Neural progenitor cell (in vitro differentiated cells): ENCODE measurements around the gene DPH1. TPM values are rescaled to one million over a fixed set of nuclear protein-coding genes. Genes with fewer than 3 reads are reported as not detected.

Experiments used
- DNase-seq: peaks from one replicate; pipeline ENCODE4 v3.0.0-alpha.2; 2016; ENCODE audit warnings: low spot score
- H2AFZ ChIP-seq: fragments of 200-600 bp; sonication (generic); replicated peaks from 2 replicates; pipeline ENCODE4 v1.6.1; 2016; ENCODE audit warnings: antibody characterized with exemption
- H3F3A ChIP-seq: fragments of 200-600 bp; sonication (generic); 2 replicates; pipeline ENCODE4 v1.6.1; 2016; ENCODE audit warnings: antibody characterized with exemption, low read depth
- H3K27ac ChIP-seq: fragments of 200-600 bp; sonication (generic); 2 replicates; pipeline ENCODE4 v1.5.1; 2016; ENCODE audit warnings: mild to moderate bottlenecking
- H3K27me3 ChIP-seq: fragments of 200-600 bp; sonication (generic); 2 replicates; pipeline ENCODE4 v1.6.1; 2016; ENCODE audit warnings: mild to moderate bottlenecking, moderate library complexity
- H3K36me3 ChIP-seq: fragments of 200-600 bp; sonication (generic); 2 replicates; pipeline ENCODE4 v1.5.1; 2016
- H3K4me1 ChIP-seq: fragments of 200-600 bp; sonication (generic); 2 replicates; pipeline ENCODE4 v1.6.1; 2016; ENCODE audit warnings: mixed run types
- H3K4me2 ChIP-seq: fragments of 200-600 bp; sonication (generic); 2 replicates; pipeline ENCODE4 v1.6.1; 2016
- H3K4me3 ChIP-seq: fragments of 200-600 bp; sonication (generic); 2 replicates; pipeline ENCODE4 v1.5.1; 2016
- H3K79me2 ChIP-seq: fragments of 200-600 bp; sonication (generic); 2 replicates; pipeline ENCODE4 v1.6.1; 2016; ENCODE audit warnings: low read depth
- H3K9ac ChIP-seq: fragments of 200-600 bp; sonication (generic); 2 replicates; pipeline ENCODE4 v1.6.1; 2016
- H3K9me3 ChIP-seq: fragments of 200-600 bp; sonication (generic); 2 replicates; pipeline ENCODE4 v1.5.1; 2016; ENCODE audit warnings: low read depth
- H4K20me1 ChIP-seq: fragments of 200-600 bp; sonication (generic); 2 replicates; pipeline ENCODE4 v1.6.1; 2016; ENCODE audit warnings: low read depth
- H3K27ac Mint-ChIP-seq: 3 replicates; pipeline ENCODE4 v1.8.0; 2021; ENCODE audit warnings: mixed read lengths
- H3K27me3 Mint-ChIP-seq: 2 replicates; pipeline ENCODE4 v1.8.0; 2022; ENCODE audit warnings: low read depth, mild to moderate bottlenecking, inconsistent platforms, moderate library complexity, mixed read lengths; ENCODE audit not compliant: insufficient read depth
- H3K36me3 Mint-ChIP-seq: 3 replicates; pipeline ENCODE4 v1.8.0; 2021; ENCODE audit warnings: mixed read lengths
- H3K4me1 Mint-ChIP-seq: 3 replicates; pipeline ENCODE4 v1.8.0; 2021; ENCODE audit warnings: mixed read lengths
- H3K4me3 Mint-ChIP-seq: 3 replicates; pipeline ENCODE4 v1.8.0; 2021; ENCODE audit warnings: mild to moderate bottlenecking, moderate library complexity, mixed read lengths
- H3K9me3 Mint-ChIP-seq: 3 replicates; pipeline ENCODE4 v1.8.0; 2020; ENCODE audit warnings: mixed read lengths
- CTCF ChIP-seq: fragments of 200-600 bp; sonication (generic); IDR thresholded peaks from 2 replicates; pipeline ENCODE4 v1.5.1; 2017; ENCODE audit warnings: antibody characterized with exemption, mild to moderate bottlenecking
- EZH2 ChIP-seq: fragments of 200-600 bp; sonication (generic); IDR thresholded peaks from 2 replicates; pipeline ENCODE4 v1.6.1; 2017; ENCODE audit warnings: antibody characterized with exemption, mild to moderate bottlenecking, moderate library complexity
- EZH2phosphoT487 ChIP-seq: fragments of 200-600 bp; sonication (generic); IDR thresholded peaks from 2 replicates; pipeline ENCODE4 v1.6.1; 2017; ENCODE audit warnings: antibody characterized with exemption
- total RNA-seq: library from RNA; depleted of rRNA; stranded (reverse); fragments of >200 nt; gene quantifications from 2 replicates; pipeline ENCODE4 v1.2.3, GENCODE V29; 2015; ENCODE audit warnings: low replicate concordance

Gene DPH1
- total RNA-seq, 1 donor from 2014 or later: 21.1 TPM

- Histone ChIP-seq H3K4me2 (no peak overlapping the region), H3K4me3 (no peak overlapping the region), H2AFZ (no peak overlapping the region), H3K27me3 (peaks cover 41% of the 10 kb centered on the region), H3K4me1 (no peaks in the 10 kb centered on the region), H3K9ac (no peak overlapping the region), H4K20me1 (peaks cover 52% of the 10 kb centered on the region), H3F3A (no peaks in the 10 kb centered on the region), H3K36me3 (no peaks in the 10 kb centered on the region), H3K27ac (no peak overlapping the region), H3K79me2 (no peaks in the 10 kb centered on the region), H3K9me3 (no peaks in the 10 kb centered on the region)
- Mint-ChIP-seq H3K9me3 (no peaks in the 10 kb centered on the region), H3K4me3 (no peak overlapping the region), H3K27ac (no peak overlapping the region), H3K36me3 (peaks cover 30% of the 10 kb centered on the region), H3K4me1 (peaks cover 43% of the 10 kb centered on the region), H3K27me3 (peaks cover 14% of the 10 kb centered on the region)
- DNase-seq: no peak
- TF ChIP-seq EZH2phosphoT487 (no peak), CTCF (no peak), EZH2 (no peak)
These were observed 33.6 kb downstream of the DPH1 start for GRCh38 chr17:2063261-2064146.

DNA sequence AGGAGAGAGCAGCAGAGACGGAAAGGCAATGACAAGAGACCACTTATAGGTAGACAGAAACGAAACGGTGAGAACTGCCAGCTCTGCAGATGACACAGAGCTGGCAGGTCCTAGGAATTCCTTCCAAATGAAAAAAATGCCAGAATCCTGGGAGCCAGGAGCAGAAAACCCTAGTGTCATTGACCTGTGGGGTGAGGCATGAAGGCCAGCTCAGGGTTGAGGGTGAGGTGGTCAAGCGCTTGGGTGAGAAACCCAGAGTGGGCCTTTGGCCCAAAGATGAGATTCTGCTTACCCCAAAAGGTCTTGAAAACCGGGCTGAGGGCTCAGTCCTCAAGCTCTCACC, 34.2 kb downstream of the DPH1 start:
- Mint-ChIP-seq H3K27me3 (peaks cover 14% of the 10 kb centered on the region), H3K27ac (no peak overlapping the region), H3K36me3 (peaks cover 36% of the 10 kb centered on the region), H3K9me3 (no peaks in the 10 kb centered on the region), H3K4me1 (peaks cover 48% of the 10 kb centered on the region), H3K4me3 (no peak overlapping the region)
- Histone ChIP-seq H3K27me3 (peaks cover 35% of the 10 kb centered on the region), H3K36me3 (no peaks in the 10 kb centered on the region), H3K4me2 (no peak overlapping the region), H3K9me3 (no peaks in the 10 kb centered on the region), H3K4me1 (no peaks in the 10 kb centered on the region), H4K20me1 (peaks cover 46% of the 10 kb centered on the region), H3K4me3 (no peak overlapping the region), H3K9ac (no peak overlapping the region), H3F3A (no peaks in the 10 kb centered on the region), H3K79me2 (no peaks in the 10 kb centered on the region), H3K27ac (no peak overlapping the region), H2AFZ (no peak overlapping the region)
- DNase-seq: no peak
- TF ChIP-seq EZH2phosphoT487 (no peak), CTCF (no peak), EZH2 (no peak)

DNA sequence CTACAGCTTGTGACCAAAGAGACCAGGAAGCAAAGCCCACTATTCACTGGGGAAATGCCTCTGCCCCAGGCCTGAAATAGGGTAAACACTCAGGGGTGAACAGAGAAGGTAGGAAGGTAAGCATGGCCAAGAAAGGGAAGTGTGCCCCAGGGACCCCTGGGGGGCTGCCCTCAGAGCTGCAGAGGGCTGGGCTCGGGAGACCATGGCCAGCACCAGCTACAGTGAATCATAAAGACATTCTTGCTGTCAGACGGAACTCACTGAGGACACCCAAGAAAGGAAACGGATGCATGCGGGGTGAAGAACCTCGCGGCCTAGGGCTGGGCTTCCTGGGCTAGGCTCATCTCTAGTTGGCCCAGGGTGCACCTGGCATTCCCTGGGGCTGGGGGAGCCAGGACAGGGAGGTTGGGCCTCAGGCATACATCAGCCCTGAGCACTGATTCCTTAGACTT, 34.6 kb downstream of the DPH1 start:
- H3K9me3 ChIP-seq: no peaks in the 10 kb centered on the region
- no peak overlapping the region for H2AFZ ChIP-seq
- H3K4me1 Mint-ChIP-seq: peaks cover 46% of the 10 kb centered on the region
- peaks cover 34% of the 10 kb centered on the region for H3K36me3 Mint-ChIP-seq
- H3K27ac Mint-ChIP-seq: no peak overlapping the region
- peaks cover 14% of the 10 kb centered on the region for H3K27me3 Mint-ChIP-seq
- DNase-seq: no peak
- no peak overlapping the region for H3K4me2 ChIP-seq
- no peak overlapping the region for H3K4me3 Mint-ChIP-seq
- H3K4me3 ChIP-seq: no peak overlapping the region
- H3K27ac ChIP-seq: no peak overlapping the region
- H3K27me3 ChIP-seq: peaks cover 31% of the 10 kb centered on the region
- H3K79me2 ChIP-seq: no peaks in the 10 kb centered on the region
- H3F3A ChIP-seq: no peaks in the 10 kb centered on the region
- H4K20me1 ChIP-seq: peaks cover 42% of the 10 kb centered on the region
- H3K9ac ChIP-seq: no peak overlapping the region
- TF ChIP-seq EZH2: no peak
- H3K9me3 Mint-ChIP-seq: no peaks in the 10 kb centered on the region
- H3K36me3 ChIP-seq: no peaks in the 10 kb centered on the region
- H3K4me1 ChIP-seq: no peaks in the 10 kb centered on the region
